GM12874 (cell line): ENCODE measurements around the gene SPIRE2.

Experiments
- TF ChIP-seq, protein P1 (sequence below): IDR thresholded peaks from 2 replicates; pipeline ENCODE4 v1.5.1; 2011; ENCODE audit warnings: low read depth, mild to moderate bottlenecking, control low read depth, low read length, moderate library complexity; ENCODE audit not compliant: insufficient read depth

SPIRE2 gene

DNA sequence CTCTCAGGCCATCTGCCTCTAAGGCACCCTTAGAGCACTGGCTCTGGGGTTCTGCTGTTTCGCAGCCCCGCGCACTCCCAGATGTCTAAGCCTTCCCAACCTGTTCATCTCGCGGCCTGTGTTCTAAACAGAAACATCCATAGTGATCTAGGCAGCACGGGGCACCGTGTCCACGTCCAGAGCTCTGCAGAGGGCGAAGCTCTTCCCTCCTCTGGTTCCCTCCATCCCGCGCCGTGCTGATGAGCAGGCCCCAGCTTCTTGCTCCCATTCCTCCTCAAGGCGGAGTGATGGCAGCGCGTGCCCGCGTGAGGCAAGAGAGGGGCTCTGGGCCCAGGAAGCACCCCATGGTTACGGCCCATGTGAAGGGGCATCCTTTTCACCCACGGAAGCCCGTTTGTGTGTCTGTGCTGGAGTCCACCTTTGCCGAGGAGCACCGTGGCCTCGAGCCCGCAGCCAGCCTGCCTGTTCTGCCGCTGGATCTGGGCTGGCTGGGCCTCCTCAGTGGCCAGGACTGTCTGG is 3.6 kb downstream of the SPIRE2 start:
- TF ChIP-seq, protein P1, sequence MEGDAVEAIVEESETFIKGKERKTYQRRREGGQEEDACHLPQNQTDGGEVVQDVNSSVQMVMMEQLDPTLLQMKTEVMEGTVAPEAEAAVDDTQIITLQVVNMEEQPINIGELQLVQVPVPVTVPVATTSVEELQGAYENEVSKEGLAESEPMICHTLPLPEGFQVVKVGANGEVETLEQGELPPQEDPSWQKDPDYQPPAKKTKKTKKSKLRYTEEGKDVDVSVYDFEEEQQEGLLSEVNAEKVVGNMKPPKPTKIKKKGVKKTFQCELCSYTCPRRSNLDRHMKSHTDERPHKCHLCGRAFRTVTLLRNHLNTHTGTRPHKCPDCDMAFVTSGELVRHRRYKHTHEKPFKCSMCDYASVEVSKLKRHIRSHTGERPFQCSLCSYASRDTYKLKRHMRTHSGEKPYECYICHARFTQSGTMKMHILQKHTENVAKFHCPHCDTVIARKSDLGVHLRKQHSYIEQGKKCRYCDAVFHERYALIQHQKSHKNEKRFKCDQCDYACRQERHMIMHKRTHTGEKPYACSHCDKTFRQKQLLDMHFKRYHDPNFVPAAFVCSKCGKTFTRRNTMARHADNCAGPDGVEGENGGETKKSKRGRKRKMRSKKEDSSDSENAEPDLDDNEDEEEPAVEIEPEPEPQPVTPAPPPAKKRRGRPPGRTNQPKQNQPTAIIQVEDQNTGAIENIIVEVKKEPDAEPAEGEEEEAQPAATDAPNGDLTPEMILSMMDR = no peak

DNA sequence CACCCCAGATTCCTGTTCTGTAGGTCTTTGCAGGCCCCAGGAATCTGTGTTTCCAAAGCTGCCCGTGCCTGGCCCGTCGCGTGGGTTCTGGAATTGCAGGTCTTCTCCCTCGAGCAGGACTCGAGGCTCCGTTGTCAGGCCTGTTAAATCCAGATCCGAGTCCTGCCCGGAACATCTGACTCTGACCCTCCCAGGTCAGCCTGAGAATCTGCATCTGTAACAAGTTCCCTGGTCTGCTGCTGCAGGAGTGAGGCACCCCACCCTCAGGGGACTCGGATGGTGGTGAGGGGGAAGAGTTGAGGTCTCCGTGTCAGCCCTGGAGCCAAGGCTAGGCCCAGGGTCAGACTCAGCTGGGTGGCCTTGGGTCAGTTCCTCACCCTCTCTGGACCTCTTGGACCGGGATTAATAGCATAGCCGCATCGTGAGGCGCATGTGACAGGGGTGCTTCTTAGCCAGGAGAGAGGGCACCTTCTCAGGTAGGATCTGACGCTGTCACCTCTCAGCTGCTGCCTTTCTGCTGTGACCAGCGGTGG is 8.8 kb downstream of the SPIRE2 start:
- TF ChIP-seq, protein P1 = no peak

DNA sequence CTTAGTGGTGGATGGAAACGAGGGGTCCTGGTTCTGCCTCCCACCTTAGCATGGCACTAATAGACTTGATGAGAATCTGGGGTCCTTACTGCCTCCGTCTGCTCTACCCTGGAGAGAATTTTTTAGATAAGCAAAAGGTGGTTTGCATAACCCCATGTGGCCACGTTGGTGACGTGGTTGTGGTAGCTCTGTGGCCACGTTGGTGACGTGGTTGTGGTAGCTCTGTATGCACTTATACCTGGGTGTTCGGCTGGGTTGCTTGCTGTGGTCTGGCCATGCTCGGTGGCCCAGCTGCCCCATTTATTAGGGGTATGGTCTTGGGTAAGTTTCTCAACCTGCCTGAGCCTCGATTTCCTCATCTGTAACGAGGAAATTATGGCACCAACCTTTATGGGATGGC is 13.0 kb downstream of the SPIRE2 start:
- TF ChIP-seq, protein P1 = no peak

DNA sequence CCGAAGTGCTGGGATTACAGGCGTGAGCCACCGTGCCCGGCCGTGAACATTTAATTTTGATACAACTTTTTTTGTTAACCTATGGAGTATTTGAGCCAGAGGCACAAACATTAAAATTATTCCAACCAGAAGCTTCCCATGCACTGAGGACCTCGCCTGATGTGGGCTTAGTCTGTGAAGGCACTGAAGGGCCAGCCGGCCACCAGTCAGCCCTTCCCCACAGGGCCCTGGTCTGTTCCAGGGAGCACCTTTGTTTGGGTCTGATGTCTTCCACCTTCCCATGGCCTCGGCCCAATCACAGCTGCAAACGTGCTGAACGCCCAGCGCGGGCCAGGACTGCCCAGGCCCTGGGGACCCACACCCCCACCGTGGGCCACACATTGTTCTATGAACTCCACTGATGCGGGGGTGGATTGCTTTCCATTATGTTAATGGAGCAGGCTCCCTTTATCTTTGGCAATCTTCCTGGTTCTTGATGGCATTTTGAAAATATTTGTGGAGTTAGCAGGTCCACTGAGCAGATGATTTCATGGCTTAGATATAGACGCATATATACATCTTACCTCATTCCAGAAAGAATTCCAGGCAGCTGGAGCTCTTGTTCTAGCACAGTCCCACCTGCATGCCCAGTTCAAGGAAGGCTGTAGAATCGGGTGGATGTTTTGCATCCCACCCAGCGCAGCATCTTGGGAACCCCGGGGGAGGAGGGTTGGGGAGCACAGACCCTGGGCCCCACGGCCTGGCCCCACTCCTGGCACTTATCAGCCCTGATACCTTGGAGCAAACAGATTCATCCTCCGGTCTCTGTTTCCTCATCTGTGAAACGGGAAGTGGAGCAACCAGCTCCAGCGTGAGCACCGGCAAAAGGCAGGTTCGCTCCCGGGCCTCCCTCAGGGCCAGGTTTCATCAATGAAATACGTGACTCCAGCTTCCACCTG is 14.5 kb downstream of the SPIRE2 start:
- TF ChIP-seq, protein P1 = no peak

DNA sequence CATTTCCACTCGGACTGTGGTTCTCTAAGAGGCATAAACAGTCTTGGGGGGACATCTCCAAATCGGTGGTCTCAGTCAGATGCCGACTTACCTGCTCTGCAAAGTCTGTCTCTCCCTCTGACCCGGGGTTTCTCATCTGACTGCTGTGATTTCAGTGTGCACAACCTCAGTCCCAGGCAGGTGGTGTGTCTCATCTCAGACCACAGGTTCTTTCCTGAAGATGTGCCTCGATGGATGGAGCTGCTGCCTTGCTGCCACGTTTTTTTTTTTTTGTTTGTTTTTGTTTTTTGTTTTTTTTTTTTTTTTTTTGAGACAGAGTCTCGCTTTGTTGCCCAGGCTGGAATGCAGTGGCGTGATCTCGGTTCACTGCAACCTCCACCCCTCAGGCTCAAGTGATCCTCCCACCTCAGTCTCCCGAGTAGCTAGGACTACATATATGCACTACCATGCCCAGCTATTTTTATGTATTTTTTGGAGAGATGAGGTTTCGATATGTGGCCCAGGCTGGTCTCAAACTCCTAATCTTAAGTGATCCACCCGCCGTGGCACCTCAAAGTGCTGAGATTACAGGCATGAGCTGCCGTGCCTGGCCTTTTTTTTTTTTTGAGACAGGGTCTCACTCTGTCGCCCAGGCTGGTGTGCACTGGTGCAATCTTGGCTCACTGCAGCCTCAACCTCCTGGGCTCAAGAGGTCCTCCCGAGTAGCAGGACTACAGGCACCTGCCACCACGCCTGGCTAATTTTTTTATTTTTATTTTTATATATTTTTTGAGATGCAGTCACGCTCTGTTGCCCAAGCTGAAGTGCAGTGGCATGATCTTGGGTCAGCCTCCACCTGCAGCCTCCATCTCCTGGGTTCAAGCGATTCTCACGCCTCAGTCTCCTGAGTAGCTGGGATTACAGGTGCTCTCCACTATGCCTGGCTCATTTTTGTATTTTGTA is 15.4 kb downstream of the SPIRE2 start:
- TF ChIP-seq, protein P1 = no peak

DNA sequence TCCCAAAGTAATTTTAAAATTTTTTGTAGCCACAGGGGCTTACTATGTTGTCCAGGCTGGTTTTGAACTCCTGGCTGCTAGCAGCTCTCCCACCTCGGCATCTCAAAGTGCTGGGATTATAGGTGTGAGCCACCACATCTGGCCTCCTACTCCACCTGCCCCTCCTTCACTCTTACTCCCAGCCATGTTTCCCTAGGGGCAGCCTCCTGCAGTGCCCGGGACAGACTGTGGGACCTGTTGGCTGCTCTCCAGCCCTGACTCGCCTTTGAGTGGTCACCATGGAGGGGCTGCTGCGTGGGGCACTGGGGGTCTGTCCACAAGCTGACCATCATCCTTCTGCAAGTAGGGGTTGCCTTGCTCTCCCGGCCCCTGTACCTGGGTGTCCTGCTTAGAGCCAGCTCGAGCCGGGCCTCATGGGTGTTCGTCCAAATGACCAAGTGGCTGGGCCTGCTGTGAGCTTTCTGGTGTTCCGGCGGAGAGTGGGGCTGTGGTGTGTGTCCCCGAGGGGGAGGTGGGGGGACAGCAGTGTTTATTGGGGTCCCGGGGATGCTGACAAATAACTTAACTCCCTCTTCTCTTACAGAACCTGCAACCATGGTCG is 16.6 kb downstream of the SPIRE2 start:
- TF ChIP-seq, protein P1 = no peak
